HG03064 (cell line): ENCODE data around the gene DNAJA1.
"Not testable (repeated sequence)": the region's sequence is repeated elsewhere in the genome, so short reads cannot be mapped to it uniquely, and the experiment has no call there.

ENCODE experiments used
- ATAC-seq: cut with Tn5 transposase; IDR thresholded peaks from one replicate; pipeline ENCODE4 v1.9.1; 2021; ENCODE audit warnings: low read depth; ENCODE audit not compliant: unreplicated experiment

Gene DNAJA1

GRCh38 chr9:33080534-33080933 lies 55.5 kb downstream of the DNAJA1 start:
- no peak for ATAC-seq

- peak; percentile 45 for ATAC-seq
Measured at GRCh38 chr9:33081128-33081851, 56.2 kb downstream of the DNAJA1 start.

GRCh38 chr9:33082128-33082527 lies 57.1 kb downstream of the DNAJA1 start:
- ATAC-seq, result no peak

- no peak for ATAC-seq
Measured at GRCh38 chr9:33082538-33083326, 57.7 kb downstream of the DNAJA1 start.

GRCh38 chr9:33085672-33086071 lies 60.6 kb downstream of the DNAJA1 start:
- not testable (repeated sequence) for ATAC-seq
